Medulla oblongata (tissue), 1 donor: ENCODE data around the gene NDUFV1.
"Not testable (repeated sequence)": the region's sequence is repeated elsewhere in the genome, so short reads cannot be mapped to it uniquely, and the experiment has no call there.

Experiments used
- DNase-seq: peaks from one replicate; pipeline ENCODE4 v3.0.0-alpha.2; 2015; ENCODE audit errors: extremely low spot score

The NDUFV1 gene

DNA sequence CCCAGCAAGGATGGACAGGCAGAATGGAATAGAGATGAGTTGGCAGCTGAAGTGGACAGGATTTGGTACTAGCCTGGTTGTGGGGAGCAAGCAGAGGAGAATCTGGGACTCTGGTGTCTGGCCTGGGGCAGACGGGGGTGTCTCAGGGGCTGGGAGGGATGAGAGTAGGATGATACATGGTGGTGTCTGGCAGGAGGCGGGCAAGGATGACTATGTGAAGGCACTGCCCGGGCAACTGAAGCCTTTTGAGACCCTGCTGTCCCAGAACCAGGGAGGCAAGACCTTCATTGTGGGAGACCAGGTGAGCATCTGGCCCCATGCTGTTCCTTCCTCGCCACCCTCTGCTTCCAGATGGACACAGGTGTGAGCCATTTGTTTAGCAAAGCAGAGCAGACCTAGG lies 20.8 kb upstream of the NDUFV1 start:
- DNase-seq: no peak

DNA sequence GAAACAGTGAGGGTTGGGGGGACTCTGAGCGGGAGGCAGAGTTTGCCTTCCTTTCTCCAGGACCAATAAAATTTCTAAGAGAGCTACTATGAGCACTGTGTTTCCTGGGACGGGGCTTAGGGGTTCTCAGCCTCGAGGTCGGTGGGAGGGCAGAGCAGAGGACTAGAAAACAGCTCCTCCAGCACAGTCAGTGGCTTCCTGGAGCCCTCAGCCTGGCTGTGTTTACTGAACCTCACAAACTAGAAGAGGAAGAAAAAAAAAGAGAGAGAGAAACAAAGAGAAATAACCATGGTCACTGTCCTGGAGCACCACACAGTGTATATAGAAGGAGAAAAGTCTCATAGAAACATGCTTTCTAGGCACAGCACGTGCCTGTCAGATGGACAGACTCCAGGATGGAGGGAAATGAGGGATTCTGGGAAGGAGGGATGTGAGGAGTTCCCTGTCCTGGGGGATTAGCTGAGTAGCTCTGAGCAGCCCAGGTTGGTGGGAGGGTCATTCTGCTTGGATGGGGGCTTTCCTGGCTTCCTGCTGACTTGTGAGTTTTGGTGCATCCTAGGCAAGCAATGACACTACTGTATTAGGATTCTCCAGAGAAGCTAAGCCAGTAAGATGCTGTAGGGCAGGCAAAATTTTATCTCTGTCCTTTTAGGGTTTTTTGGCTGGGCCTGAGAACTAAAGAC lies 20.0 kb upstream of the NDUFV1 start:
- no peak for DNase-seq

DNA sequence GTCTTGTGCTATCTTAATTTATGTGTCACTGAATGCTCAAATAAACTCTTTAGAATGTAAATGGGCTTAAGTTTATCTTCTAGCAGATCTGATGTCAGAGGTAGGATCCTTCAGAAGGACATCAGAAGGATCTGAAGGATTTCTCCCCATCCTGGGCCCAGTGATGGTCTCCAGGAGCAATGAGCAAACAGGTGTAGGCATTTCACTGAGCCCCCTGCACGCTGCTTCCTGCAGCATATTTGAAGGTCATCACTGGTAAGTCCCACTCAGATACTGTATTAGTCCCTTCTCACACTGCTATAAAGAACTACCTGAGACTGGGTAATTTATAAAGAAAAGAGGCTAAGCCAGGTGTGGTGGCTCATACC lies 18.6 kb upstream of the NDUFV1 start:
- no peak for DNase-seq

DNA sequence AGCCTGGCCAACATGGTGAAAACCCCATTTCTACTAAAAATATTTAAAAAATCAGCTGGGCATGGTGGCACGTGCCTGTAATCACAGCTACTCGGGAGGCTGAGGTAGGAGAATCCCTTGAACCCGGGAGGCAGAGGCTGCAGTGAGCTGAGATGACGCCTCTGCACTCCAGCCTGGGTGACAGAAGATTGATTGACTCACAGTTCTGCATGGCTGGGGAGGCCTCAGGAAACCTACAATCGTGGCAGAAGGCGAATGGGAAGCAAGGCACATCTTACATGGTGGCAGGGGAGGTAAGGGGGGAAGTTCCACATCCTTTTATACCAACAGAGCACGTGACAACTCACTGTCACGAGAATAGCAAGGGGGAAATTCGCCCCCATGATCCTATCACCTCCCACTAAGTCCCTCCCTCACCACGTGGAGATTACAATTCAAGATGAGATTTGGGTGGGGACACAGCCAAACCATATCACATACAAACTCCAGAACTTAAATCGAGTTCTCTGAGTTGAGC lies 17.8 kb upstream of the NDUFV1 start:
- DNase-seq: not testable (repeated sequence)

DNA sequence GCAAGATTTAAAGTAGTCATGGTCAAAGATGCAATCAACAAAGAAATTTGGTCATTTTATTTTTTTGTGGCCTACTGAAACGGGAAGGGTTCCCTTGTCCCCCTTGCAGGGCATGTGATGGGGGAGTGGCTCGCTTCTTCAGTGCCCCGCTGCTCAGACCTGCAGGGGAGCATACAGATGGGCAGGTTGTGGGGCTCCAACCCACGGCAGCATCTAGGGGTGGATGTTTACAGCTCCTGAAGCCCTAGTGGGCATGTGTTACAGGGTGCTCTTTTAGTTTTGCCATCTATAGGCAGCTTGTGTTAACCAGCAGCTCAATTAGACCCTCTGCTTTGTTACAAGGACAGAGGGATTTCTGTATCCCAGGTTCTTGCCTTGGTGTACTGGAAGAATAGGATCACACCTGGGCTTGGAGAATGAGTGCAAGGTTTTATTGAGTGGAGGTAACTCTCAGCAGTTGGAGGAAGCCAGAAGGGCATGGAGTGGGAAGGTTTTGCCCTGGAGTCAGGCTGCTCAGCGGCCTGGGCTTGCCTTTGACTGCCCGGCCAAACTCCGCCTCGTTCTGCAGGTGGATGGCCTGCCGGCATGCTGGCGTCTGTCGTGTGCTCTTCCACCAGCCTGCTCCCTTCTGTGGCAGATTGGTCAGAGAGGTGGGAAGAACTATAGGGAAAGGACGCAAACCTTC lies 13.7 kb upstream of the NDUFV1 start:
- no peak for DNase-seq

DNA sequence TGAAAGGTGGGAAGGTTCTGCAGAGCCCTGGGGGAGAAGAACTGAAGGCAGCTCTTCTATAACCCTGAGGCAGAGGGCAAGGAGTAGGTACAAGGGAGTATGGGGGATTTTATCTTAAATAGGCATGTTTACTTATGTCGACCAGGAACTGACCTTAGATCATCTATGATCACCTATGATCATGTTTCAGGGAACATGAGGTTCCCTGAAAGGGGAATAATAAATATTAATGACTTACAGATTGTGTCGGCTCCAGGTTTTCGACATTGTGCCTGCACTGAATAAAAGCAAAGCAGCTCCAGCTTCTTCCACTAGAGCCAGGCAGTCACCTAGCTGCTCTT lies 13.2 kb upstream of the NDUFV1 start:
- no peak for DNase-seq

DNA sequence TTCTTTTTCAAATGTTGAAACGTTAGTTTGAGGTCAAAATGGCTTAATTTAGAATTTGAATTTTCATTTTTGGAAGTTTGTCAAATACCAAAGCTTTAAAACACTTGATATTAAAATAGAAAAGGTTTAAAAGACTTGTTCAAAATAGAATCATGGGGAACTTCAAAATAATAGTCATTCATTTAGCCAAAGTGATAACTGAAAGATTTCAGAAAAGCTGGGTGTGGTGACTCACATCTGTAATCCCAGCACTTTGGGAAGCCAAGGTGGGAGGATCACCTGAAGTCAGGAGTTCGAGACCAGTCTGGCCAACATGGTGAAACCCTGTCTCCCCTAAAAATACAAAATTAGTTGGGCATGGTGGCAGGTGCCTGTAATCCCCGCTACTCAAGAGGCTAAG lies 12.3 kb upstream of the NDUFV1 start:
- DNase-seq: no peak

DNA sequence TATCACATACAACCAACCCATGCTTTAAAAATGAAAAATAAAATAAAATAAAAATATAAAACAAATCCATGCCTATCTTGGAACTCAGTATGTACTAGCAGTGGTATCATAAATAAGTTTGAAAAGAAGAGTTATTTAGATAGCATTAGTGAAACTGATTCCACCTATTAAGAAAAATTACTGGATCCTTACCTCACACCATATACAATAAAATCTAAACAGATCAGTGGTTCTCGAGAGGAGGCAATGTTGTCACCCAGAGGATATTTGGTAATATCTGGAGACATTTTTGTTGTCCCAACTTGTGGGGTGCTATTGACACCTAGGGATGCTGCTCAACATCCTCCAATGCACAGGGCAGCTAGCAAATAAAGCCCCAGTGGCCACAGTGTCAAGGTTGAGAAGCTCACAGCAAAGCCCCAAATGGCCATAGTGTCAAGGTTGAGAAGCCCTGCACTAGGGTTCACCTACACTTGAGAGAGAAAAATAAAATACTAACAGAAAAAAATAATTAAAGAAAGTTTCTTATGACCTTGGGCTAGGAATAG lies 9.9 kb upstream of the NDUFV1 start:
- DNase-seq: no peak

DNA sequence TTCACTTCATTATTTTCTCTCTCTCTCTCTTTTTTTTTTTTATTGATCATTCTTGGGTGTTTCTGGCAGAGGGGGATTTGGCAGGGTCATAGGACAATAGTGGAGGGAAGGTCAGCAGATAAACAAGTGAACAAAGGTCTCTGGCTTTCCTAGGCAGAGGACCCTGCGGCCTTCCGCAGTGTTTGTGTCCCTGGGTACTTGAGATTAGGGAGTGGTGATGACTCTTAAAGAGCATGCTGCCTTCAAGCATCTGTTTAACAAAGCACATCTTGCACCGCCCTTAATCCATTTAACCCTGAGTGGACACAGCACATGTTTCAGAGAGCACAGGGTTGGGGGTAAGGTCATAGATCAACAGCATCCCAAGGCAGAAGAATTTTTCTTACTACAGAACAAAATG lies 9.3 kb upstream of the NDUFV1 start:
- not testable (repeated sequence) for DNase-seq

DNA sequence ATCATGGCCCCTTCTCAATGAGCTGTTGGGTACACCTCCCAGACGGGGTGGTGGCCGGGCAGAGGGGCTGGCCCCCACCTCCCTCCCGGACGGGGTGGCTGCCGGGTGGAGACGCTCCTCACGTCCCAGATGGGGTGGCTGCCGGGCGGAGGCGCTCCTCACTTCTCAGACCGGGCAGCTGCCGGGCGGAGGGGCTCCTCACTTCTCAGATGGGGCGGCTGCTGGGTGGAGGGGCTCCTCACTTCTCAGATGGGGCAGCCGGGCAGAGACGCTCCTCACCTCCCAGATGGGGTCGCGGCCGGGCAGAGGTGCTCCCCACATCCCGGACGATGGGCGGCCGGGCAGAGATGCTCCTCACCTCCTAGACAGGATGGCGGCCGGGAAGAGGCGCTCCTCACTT lies 8.8 kb upstream of the NDUFV1 start:
- DNase-seq: not testable (repeated sequence)

DNA sequence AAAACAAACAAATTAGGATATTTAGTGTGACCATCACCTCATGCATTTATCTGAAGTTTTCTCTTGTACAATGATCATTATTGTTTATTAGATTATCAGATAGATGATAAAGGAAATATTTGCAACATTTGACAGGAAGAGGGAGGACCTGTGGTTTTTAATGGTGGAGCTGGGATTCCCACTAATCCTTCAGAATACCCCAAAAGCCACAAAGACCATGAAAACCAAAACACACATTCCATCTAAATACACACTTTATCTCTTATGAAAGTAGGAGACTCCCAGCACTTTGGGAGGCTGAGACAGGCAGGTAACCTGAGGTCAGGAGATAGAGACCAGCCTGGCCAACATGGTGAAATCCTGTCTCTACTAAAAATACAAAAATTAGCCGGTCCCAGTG lies 7.6 kb upstream of the NDUFV1 start:
- DNase-seq: no peak

DNA sequence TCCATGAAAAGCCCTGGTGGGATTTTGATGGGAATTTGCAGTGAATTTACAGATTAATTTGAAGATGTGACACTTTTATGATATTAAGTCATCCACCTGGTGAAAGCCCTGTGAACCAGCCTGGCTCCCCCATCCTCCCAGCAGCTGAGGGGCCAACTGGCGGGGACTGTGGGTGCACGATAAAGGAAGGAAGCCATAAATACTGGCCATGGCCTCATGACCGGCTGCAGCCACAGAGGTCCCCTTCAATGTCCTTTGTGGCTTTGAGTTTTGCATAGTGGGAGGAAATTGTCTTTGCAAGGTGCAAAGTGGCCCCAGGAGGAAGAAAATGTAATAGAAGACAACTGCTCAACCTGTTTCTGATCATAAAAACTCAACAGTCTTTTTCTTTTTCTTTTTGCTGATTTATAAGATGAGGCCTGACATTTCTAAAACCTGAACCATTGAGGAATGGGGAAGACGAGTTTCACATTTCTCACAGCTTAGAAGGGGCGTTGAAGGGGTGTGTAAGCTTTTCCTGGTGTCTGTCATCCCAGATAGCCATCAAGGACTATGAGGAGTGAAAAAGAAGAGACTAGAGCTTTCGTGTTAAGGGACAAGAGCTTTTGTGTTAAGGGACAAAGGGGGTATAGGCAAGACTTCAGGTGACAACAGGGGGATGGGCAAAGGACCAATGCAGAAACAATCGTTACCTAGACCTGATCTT lies 6.3 kb upstream of the NDUFV1 start:
- no peak for DNase-seq

DNA sequence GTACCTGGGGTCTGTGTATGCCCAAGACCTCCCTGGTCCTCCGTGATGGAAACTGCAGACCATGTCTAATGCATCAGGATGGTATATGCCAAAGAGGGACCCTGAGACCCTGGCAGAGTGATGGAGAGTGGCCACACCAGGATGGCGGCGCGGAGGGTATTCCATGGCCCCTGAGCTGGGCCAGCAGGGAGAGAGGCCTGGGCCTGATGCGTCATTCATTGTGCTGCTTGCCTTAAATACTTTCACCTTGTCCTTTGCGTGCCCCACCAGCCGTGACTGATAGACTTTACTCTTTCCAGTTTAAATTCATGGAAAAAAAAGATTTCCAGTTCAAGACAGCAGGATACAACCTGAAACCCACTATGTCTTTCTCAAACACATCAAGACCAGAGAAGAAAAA lies 5.6 kb upstream of the NDUFV1 start:
- DNase-seq: no peak

DNA sequence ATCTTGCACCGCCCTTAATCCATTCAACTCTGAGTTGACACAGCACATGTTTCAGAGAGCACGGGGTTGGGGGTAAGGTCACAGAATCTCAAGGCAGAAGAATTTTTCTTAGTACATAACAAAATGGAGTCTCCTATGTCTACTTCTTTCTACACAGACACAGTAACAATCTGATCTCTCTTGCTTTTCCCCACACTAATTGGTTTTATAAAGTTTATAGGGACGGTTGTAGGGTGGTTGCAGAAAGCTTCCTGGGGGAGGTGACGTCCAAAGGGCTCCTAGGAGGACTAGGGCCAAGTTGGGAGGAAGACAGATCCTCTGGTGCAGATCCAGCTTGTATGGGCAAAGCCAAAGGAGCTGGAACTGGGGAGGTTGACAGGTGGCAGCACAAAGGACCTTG lies 2.6 kb upstream of the NDUFV1 start:
- DNase-seq: not testable (repeated sequence)

DNA sequence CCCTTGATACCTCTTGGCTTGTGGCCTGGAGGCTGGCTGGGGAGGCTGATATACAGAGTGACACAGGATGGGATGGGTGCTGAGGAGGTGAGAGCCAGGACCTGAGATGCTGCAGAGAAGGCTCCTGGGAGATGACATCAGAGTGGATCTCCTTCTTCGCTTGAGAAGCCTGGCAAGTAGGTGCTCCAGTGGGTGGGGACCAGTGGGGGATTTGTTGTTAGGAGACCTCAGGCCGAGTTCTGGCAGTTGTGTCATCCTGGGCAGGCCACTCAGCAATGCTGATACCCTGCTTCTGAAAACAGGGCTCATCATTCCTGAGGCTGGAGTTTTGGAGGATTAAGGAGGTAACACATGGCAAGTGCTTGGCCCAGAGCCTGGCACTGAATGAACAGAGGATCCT lies 1.9 kb upstream of the NDUFV1 start:
- DNase-seq: no peak

DNA sequence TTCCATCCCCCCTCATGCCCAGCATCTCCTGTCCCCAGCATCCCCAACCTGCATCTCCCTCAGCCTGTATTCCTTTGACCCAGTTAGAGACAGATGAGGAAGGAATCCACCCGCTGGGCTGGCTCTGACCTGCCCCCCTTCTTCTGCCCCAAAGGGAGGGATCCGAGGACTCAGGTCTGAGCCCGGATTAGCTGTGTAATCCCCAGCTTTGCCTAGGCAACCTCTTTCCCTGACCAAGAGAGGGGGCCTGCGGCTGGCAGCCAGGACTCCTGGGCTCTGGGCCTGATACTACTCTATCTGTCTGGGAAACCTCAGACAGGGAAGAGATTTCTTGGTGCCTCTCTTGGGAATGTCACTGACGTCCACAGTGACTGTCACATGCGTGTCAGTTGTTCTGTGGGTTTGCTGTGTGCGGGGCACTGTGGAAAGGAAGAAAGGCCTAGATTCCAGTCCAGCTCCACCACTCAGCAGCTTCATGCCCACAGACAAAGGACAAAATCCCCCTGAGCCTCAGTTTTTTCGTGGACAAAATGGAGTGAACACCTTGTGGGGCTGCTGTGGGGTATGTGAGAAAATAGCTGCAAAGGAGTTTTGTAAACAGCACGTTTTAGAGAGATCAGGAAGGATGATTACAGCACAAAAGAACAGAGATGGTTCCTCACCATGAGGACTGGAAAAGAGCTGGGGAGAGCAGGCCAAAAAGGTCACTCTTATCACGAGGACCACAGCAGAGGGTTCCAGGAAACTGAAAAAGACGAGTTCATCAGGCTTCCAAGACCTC lies 1.3 kb upstream of the NDUFV1 start:
- DNase-seq: peak; percentile 50

DNA sequence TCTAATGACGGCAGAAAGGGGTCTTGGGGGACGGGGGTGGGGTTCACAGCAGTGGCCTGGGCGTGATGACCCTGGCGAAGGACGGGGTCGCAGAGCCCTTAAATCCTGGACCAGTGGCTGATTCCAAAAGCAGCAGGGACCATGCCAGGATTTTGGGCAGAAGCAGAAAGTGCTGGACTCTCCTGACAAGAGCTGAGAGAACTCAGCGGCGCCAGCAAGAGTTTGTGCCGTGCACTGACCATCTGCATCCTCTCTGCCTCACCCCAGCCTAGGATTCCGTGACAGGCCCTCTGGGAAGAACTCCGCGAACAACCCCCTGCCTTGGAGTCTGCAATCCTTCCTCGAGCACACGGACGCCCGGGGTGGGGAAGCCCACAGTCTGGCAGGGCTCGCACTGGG lies 644 bp upstream of the NDUFV1 start:
- DNase-seq: no peak

DNA sequence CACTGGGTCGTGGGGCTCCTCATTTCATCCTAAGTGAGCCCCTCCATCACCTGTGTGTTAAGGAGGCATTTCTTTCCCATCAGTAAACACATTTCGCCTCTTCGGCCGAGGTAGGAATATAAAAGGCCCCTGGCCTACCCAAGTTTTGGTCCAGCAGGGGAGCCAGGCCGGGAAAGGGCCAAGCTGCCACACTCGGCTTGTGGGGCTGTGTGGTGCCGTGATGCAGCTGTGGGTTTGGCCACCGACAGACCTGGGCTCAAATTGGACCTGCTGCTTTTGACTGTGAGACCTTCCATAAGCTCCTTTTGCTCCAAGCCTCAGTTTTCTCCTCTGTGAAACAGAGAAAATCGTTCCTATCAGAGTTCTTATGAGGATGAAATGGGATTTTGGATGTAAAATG lies 771 bp downstream of the NDUFV1 start:
- DNase-seq: no peak

DNA sequence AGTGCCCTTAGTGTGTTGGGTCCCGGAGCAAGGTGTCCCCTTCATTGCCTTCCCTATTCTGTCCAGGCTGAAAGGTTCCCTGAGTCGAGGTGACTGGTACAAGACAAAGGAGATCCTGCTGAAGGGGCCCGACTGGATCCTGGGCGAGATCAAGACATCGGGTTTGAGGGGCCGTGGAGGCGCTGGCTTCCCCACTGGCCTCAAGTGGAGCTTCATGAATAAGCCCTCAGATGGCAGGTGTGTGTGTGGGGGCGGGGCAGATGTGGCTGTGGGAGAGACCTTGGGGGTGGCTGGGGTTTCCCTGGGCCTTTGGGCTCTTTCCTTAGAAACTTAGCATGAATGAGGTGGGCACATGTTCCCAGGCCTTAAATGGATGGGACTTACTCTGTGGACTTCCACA lies 1.8 kb downstream of the NDUFV1 start:
- DNase-seq: no peak

DNA sequence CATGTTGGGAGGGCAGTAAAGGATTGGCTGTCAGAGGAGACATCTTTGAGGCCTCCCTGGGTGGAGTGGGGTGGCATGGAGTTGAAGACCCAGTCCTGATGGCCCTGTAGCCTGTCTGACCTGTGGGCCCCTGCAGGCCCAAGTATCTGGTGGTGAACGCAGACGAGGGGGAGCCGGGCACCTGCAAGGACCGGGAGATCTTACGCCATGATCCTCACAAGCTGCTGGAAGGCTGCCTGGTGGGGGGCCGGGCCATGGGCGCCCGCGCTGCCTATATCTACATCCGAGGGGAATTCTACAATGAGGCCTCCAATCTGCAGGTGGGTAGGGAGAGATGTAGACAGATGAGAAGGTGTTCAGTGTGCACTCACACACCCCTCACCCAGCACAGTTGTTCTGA lies 2.6 kb downstream of the NDUFV1 start:
- no peak for DNase-seq

DNA sequence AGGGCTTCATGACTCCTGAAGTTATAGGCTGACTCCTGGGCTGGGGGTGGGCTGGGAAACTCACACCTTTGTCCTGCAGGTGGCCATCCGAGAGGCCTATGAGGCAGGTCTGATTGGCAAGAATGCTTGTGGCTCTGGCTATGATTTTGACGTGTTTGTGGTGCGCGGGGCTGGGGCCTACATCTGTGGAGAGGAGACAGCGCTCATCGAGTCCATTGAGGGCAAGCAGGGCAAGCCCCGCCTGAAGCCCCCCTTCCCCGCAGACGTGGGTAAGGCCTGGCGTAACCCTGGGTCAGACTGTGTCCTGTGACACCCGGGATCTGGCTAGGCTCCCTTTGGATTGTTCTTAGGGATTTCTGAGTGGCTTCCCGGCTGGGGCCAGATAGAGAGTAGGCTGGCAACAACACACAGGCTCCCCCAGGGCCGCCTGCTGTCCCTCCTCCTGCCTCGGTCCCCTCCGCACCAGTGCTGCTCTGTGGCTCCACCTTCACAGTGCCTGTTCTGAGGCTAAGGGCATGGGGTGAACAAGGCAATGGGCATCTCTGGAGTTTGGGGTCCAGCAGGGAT lies 3.6 kb downstream of the NDUFV1 start:
- DNase-seq: no peak

DNA sequence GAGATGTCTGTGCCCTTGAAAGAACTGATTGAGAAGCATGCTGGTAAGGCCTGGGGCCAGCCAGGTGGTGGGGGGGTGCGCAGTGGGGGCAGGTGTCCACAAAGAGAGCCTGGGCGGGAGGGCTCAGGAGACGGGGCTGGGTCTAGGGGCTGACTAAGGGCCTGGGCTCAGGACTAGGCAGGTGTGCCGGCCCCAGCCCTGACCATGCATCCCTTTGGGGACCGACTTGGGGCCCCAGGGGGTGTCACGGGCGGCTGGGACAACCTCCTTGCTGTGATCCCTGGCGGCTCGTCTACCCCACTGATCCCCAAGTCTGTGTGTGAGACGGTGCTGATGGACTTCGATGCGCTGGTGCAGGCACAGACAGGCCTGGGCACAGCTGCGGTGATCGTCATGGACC lies 4.4 kb downstream of the NDUFV1 start:
- no peak for DNase-seq
